ENCODE measurements around the gene ENO2.
"Not testable (repeated sequence)": the region's sequence is repeated elsewhere in the genome, so short reads cannot be mapped to it uniquely, and the experiment has no call there.

ENO2 gene

DNA sequence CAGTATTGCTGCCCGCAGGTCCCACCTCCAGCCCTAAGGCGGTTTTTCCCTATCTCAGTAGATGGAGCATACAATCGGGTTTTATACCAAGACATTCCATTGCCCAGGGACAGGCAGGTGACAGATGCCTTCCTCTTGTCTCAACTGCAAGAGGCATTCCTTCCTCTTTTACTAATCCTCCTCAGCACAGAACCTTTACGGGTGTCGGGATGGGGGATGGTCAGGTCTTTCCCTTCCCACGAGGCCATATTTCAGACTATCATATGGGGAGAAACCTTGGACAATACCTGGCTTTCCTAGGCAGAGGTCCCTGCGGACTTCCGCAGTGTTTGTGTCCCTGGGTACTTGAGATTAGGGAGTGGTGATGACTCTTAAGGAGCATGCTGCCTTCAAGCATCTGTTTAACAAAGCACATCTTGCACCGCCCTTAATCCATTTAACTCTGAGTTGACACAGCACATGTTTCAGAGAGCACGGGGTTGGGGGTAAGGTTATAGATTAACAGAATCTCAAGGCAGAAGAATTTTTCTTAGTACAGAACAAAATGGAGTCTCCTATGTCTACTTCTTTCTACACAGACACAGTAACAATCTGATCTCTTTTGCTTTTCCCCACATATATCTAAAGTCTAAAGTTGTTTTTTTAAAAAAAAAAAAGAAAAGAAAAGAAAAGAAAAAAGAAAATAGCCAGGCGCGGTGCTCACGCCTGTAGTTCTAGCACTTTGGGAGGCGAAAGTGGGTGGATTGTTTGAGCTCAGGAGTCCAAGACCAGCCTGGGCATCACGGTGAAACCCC is 28.0 kb upstream of the ENO2 start:
- in situ Hi-C loops (cut with MboI; ENCODE audit: low sequenced_read_pairs): not testable (repeated sequence)

DNA sequence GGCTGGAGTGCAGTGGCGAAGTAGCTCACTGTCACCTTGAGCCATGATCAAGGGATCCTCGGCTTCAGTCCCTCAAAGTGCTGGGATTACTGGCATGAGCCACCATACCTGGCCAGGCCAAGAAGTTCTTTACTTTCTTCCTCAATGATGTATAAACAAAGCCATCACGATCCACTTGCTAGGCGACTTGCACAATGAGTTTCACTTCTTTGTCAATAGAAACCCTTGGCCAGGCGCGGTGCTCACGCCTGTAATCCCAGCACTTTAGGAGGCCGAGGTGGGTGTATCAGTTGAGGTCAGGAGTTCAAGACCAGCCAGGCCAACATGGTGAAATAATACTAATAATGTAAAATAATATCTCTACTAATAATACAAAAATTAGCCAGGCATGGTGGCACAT is 26.9 kb upstream of the ENO2 start:
- in situ Hi-C loops (cut with MboI; ENCODE audit: low sequenced_read_pairs): no loop called here

DNA sequence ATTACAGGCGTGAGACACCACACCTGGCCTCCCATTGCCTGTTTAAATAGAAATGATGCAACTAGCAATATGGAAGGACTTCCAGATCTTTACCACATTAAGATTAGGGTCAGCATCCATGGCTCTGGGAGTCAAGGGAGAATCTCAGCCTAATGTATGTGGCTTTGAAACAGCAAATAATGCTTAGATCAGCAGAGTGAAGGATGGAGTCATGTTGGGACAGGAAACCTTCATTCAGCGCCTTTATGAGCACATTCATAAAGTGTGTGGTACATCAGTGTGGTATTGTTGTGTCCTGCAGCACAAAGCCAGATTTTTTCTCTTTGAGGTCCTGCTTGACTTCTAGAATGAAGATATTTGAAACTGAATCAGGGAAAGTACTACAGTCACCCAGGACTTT is 26.0 kb upstream of the ENO2 start:
- in situ Hi-C loops (cut with MboI; ENCODE audit: low sequenced_read_pairs): no loop called here

DNA sequence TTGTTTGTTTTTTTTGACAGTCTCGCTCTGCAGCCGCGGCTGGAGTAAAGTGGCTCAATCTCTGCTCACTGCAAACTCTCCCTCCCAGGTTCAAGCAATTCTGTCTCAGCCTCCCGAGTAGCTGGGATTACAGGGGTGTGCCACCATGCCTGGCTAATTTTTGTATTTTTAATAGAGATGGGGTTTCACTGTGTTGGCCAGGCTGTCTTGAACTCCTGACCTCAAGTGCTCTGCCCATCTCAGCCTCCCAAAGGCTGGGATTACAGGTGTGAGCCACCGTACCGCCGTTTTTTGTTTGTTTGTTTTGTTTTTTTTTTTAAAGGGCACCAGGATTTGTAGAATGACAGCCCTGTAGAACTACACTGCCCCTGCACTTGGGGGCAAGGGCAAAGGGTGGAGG is 25.6 kb upstream of the ENO2 start:
- in situ Hi-C loops (cut with MboI; ENCODE audit: low sequenced_read_pairs): not testable (repeated sequence)

DNA sequence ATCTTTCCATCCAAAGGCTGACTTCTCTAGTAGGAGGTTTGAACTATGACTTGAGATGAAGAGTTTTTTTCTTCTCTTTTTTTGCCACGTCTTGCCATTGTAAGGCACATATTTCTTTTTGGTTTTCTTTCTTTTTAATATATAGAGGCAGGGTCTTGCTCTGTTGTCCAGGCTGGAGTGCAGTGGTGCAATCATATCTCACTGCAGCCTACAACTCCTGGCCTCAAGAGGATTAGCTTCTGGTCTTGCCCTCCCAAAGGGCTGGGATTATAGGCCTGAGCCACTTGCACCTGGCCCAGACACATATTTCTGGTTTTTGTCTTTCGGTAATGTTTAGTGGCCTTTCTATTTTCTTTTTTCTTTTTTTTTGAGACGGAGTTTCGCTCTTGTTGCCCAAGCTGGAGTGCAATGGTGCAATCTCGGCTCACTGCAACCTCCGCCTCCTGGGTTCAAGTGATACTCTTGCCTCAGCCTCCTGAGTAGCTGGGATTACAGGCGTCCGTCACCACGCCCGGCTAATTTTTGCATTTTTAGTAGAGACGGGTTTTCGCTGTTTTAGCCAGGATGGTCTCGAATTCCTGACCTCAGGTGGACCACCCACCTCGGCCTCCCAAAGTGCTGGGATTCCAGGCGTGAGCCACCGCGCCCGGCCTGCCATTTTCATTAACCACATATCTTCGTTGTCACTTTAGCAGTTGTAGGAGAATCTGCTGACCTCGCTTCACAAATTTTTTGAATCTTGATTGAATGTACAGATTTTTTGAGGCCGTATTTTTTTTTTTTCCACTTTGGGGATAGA is 24.4 kb upstream of the ENO2 start:
- in situ Hi-C loops (cut with MboI; ENCODE audit: low sequenced_read_pairs): not testable (repeated sequence)

DNA sequence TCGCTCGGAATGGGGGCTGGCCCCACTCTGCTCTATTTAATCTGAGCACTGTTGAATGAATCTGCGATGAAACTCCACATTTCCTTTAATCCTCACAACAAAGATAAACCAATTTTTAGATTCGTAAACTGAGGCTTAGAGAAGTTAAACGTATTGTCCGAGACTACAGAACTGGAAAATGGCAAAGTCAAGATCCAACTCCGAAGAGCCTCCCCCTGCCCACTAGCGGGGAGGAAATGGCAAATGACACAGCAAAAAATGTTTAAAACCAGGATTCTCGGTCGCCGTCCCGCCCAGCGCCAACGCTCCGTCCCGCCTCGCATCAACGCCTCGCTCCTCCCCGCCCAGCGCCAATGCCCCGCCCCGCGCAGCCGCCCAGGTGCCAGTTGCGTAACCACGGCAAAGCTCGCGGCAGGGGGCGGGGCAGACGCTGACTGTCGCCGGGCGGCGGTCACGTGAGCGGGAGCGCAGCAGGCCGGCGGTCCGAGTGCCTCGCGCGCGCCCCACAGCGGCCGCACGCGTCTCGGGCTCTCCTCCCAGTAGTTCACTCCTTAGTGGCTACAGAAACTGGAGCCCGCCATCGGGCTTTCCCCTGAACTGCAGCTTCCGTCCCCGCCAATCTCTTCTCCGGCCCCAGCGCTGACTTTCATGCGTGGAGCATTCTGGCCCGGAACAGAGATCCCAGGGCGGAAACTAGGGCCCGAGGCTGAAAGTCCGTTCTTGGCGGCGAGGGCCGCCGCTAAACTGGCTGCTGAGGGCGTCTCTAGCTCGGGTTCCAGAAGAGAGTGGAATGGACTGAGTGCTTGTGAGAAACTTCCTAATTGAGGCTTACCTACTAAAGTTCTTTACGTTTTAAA is 23.4 kb upstream of the ENO2 start:
- in situ Hi-C loops (cut with MboI; ENCODE audit: low sequenced_read_pairs): no loop called here

DNA sequence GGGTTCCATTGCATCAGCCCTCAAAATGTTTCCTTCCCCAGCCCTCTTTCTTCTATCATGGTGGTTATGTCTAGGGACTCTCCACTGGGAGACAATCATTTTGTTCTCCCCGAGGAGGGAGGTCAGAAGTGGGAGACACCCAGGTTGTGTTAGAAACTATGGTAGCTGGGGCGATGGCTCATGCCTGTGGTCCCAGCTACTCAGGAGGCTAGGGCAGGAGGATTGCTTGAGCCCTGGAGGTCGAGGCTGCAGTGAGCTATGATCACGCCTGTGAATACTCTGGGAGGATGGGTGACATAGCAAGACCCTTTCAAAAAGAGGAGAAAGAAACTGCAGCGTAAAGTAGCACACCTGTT is 22.8 kb upstream of the ENO2 start:
- in situ Hi-C loops (cut with MboI; ENCODE audit: low sequenced_read_pairs): no loop called here

DNA sequence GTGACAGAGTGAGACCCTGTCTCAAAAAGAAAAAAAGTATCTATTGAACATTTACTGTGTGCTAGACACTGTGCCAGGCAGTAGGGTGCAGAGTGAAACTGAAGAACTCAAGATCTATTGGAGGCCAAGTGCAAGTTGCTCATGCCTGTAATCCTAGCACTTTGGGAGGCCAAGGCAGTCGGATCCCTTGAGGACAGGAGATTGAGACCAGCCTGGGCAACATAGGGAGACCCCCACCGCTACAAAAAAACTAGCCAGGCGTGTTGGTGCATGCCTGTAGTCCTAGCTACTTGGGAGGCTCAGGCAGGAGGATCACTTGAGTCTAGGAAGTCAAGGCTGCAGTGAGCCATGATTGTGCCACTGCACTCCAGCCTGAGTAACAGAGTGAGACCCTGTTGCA is 21.7 kb upstream of the ENO2 start:
- in situ Hi-C loops (cut with MboI; ENCODE audit: low sequenced_read_pairs): not testable (repeated sequence)

DNA sequence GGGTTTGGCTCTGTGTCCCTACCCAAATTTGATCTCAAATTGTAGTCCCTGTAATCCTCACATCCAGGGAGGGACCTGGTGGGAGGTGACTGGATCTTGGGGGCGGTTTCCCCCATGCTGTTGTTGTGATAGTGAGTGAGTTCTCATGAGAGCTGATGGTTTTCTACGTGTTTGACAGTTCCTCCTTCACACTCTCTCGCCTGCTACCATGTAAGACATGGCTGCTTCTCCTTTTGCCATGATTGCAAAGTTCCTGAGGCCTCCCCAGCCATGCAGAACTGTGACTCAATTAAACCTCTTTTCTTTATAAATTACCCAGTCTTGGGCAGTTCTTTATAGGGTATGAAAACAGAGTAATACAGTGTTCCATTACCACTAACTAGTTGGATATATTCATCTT is 20.1 kb upstream of the ENO2 start:
- in situ Hi-C loops (cut with MboI; ENCODE audit: low sequenced_read_pairs): no loop called here

DNA sequence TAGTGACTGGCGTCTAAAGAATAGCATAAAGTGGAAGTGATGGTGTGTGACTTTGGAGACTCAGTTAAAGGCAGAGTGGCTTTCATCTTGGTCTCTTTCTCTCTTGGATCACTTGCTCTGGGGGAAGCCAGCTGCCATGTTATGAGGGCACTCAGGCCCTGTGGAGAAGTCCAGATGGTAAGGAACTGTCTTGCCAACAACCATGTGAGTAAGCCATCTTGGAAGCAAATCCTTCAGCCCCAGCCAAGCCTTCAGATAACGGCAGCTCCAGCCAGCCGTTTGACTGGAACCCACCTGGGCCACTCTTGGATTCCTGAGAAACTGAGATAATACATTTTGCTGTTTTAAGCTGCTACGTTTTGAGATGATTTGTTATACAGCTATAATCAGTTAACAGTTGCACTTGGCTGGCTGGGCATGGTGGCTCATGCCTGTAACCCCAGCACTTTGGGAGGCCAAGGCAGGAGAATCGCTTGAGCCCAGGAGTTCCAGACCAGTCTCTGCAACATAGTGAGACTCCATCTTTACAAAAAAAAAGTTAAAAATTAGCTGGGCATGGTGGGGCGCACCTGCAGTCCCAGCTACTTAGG is 17.4 kb upstream of the ENO2 start:
- in situ Hi-C loops (cut with MboI; ENCODE audit: low sequenced_read_pairs): no loop called here

DNA sequence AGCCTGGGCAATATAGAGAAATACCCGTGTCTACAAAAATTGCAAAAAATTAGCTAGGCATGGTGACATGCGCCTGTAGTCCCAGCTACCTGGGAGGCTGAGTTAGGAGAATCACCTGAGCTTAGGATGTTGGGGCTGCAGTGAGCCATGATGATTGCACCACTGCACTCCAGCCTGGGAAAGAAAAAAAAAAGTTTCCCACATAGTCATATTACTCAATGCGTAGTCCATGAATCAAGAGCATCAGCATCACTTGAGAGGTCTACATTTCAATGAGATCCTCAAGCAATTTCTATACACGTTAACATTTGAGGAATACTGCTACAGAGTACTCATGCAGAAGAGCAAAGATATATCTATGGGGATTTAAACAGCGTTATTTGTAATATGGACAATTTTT is 15.0 kb upstream of the ENO2 start:
- in situ Hi-C loops (cut with MboI; ENCODE audit: low sequenced_read_pairs): no loop called here

DNA sequence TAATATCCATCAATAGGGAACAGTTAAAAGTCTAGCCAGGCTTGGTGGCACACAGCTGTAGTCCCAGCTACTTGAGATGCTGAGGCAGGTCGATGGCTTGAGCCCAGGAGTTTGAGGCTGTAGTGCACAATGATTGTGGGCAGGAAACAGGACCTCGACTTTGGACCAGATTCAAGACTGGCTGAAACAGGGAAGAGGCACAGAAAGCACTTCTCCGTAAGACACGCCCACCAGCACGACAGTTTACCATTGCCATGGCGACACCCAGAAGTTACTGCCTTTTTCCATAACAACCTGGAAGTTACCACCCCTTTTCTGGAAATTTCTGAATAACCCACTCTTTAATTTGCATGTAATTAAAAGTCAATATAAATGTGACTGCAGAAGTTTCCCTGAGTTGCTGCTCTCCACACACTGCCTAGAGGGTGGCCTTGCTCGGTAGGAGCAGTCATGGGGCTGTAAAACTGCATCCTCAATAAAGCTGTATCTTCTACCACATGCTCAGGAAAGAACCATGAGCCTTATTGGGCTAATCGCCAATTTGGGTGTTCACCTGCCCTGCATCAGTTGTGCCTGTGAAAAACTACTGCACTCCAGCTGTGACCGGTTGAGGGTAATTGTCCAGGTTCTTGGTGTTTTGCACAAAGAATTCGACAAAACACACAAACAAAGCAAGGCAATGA is 14.4 kb upstream of the ENO2 start:
- in situ Hi-C loops (cut with MboI; ENCODE audit: low sequenced_read_pairs): no loop called here

DNA sequence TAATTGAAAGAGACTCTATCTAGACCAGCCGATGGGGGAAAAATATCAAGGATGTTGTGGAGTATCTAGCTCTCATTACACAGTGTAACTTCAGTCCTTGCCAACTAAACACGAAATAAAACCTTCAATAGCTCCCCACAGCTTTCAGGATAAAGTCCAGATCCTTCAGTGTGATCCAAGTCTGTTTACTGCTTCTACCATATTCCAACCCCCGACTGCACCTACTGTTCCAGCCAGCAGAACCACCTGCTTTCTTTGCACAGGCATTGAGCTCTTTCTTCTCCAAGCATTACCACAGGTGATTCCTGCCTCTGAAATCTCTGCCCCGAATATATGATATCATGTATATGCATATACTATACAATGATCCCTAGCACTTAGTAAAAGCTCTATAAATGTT is 11.9 kb upstream of the ENO2 start:
- in situ Hi-C loops (cut with MboI; ENCODE audit: low sequenced_read_pairs): no loop called here

DNA sequence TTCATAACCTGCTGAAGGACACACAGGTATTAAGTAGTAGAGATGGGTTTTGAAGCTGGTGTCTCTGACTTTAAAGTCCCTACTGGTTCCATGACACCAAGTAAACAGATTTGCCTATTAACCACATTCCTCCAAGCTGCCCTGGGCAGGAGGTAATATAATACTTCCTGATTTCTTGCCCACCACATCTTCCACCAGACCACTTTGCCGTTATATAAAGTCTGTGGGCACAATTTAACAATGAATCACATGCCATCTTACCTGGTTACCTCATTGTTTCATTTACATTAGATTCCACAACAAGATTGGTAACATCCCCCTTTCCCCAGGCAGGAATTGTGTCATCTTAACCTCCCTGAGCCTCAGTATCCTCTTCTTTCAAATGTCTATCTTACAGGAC is 10.7 kb upstream of the ENO2 start:
- in situ Hi-C loops (cut with MboI; ENCODE audit: low sequenced_read_pairs): no loop called here

DNA sequence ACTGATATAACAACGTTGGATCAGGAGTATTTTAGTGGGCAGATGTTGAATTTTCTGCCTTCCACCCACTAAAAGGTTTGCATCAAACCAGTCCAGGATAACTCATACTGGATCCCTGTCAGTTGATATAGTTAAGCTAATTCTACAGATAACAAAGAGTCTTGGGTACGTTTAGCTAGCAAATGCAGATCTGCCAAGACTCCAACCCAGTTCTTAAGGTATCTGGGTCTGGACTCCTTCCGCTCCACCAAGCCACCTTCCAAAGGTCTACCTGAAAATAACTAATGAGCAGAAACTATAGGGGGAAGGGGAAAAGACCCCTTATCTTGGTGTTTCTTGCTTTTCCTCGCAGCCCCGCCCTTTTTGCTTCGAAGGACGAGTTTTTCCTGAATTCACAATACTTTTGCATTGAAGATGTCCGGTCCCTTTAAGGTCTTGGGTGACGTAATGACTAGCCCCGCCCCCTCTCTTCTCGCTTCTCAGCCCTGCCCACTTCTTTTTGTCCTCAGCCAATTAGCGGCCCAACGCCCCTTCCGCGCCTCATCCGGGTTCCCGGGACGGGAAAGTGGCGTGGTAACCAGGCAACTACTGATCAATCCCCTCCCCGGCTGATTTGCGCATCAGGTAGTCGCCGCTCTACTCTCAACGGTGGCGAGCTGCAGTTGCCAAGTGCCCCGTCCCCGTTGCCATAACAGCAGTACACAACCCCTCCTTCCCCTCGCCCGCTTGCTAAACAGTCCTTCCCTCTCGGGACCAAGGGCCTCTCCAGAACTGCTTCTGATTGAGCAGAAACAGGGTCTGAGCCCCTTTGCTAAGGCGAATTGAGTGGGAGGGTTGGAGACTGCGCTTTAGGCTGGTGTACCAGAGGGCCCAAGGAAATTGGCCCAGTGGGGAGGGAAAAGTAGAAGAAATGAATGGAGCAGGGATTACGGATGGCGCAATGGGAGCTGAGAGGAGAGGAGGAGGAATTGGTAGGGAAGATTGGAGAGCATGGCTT is 9.8 kb upstream of the ENO2 start, which contains the start of gene LRRC23:
LRRC23 (plus strand) TSS at position 543 of the 997 bp plus-strand sequence. CDS start 812 bp downstream, outside the sequence.
- in situ Hi-C loops (cut with MboI; ENCODE audit: low sequenced_read_pairs): no loop called here

DNA sequence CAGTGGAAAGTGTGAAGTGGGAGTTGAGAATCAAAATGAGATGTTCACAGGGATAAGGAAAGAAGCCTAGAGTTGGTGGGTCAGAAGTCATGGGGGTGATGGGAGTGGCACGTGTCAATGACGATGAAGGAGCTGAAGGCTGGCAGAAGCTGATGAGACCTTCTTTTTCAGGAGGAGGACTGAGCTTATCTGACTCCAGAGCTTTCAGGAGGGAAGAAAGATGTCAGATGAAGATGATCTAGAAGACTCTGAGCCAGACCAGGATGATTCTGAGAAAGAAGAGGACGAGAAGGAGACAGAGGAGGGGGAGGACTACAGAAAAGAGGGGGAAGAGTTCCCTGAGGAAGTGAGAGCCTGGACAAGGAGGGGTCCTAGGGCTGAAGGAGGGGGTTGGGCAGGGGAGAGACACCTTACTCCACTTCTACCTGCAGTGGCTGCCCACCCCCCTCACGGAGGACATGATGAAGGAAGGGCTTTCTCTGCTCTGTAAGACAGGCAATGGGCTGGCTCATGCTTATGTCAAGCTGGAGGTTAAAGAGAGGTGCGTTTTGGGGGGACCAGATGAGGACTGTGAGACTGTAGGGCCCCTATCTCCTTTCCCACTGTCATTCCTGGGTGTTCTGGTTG is 8.9 kb upstream of the ENO2 start:
- in situ Hi-C loops (cut with MboI; ENCODE audit: low sequenced_read_pairs): no loop called here

DNA sequence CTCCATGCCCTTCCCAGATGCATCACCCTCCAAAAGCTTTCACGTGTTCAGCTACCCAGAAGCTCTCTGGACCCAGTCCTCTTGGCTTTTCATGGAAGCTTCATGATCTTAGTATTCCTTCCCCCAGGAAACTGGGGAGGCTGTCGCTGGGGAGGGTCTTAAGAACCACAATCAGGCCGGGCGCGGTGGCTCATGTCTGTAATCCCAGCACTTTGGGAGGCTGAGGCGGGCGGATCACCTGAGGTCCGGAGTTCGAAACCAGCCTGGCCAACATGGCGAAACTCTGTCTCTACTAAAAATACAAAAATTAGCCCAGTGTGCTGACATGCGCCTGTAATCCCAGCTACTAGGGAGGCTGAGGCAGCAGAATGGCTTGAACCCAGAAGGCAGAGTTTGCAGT is 6.2 kb upstream of the ENO2 start:
- in situ Hi-C loops (cut with MboI; ENCODE audit: low sequenced_read_pairs): not testable (repeated sequence)

DNA sequence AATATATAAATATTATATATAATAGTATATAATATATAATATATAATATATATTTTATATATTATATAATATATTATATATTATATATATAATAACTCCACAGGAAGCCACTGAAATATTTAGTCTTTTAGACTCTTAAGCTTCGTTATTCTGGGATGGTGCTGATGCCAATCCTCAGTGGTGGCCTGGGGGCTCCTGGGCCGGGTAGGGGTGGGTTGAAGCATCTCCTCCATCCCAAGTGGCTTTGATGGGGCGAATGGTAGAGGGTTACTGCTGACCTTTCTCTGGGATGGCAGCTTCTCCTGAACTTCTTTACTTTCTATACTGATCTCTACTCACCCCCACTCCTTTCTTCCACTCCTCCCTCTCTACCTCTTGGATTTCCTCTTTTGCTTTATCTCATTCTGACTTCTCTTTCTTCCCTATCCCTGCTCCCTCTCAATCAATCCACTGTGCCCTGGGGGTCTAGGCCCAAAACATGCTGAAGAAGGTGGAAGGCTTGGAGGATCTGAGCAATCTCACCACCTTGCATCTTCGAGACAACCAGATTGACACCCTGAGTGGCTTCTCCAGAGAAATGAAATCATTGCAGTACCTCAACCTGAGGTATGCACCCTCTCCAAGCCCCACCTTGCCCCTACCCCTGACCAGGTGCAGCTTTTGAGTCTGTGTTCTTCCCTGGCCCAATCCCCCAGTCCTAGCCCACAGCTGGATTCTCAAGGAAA is 4.8 kb upstream of the ENO2 start:
- in situ Hi-C loops (cut with MboI; ENCODE audit: low sequenced_read_pairs): no loop called here

All from hTERT RPE-1 (cell line).